Neural cell (in vitro differentiated cells): ENCODE results near the gene RPS15. TPM values are rescaled to one million over a fixed set of nuclear protein-coding genes. Genes with fewer than 3 reads are reported as not detected.

ENCODE experiments used
- H2AFZ ChIP-seq: fragments of 200-600, 300-800 bp; sonication (generic), shearing (Covaris generic); 2 replicates; pipeline ENCODE4 v1.6.0; 2014; ENCODE audit warnings: low read depth, mild to moderate bottlenecking, antibody characterized with exemption, low read length, moderate library complexity
- H3F3A ChIP-seq: fragments of 200-600 bp; shearing (Covaris generic); 2 replicates; pipeline ENCODE4 v1.6.1; 2016; ENCODE audit warnings: mild to moderate bottlenecking, moderate library complexity, mixed read lengths, antibody characterized with exemption, low read length; ENCODE audit not compliant: insufficient read depth, poor library complexity, severe bottlenecking
- H3K27ac ChIP-seq: fragments of 200-600, 300-800 bp; sonication (generic), shearing (Covaris generic); 2 replicates; pipeline ENCODE4 v1.5.1; 2014; ENCODE audit warnings: mild to moderate bottlenecking, low read length, moderate library complexity
- H3K27me3 ChIP-seq: fragments of 300-800, 200-600 bp; sonication (generic), shearing (Covaris generic); 2 replicates; pipeline ENCODE4 v1.6.0; 2014; ENCODE audit warnings: mild to moderate bottlenecking, low read depth, low read length, moderate library complexity; ENCODE audit not compliant: insufficient read depth
- H3K36me3 ChIP-seq: fragments of 300-800, 200-600 bp; sonication (generic), shearing (Covaris generic); 2 replicates; pipeline ENCODE4 v1.5.1; 2014; ENCODE audit warnings: mild to moderate bottlenecking, antibody characterized with exemption, low read length, moderate library complexity; ENCODE audit not compliant: insufficient read depth
- H3K4me2 ChIP-seq: fragments of 300-800, 200-600 bp; sonication (generic), shearing (Covaris generic); 2 replicates; pipeline ENCODE4 v1.6.0; 2014; ENCODE audit warnings: mild to moderate bottlenecking, low read length
- H3K4me3 ChIP-seq: fragments of 300-800, 200-600 bp; sonication (generic), shearing (Covaris generic); 2 replicates; pipeline ENCODE4 v1.5.1; 2014; ENCODE audit warnings: mild to moderate bottlenecking, low read length, moderate library complexity
- H3K79me2 ChIP-seq: fragments of 200-600 bp; shearing (Covaris generic); replicated peaks from 2 replicates; pipeline ENCODE4 v1.6.0; 2014; ENCODE audit warnings: mild to moderate bottlenecking, low read length, moderate library complexity; ENCODE audit not compliant: insufficient read depth
- H3K9ac ChIP-seq: fragments of 300-800, 200-600 bp; sonication (generic), shearing (Covaris generic); 2 replicates; pipeline ENCODE4 v1.6.1; 2016; ENCODE audit warnings: mild to moderate bottlenecking, low read length, mixed read lengths
- H3K9me2 ChIP-seq: fragments of 200-600 bp; shearing (Covaris generic); 2 replicates; pipeline ENCODE4 v1.6.1; 2016; ENCODE audit warnings: mild to moderate bottlenecking, low read length, mixed read lengths; ENCODE audit not compliant: insufficient read depth
- H3K9me3 ChIP-seq: fragments of 200-600, 300-800 bp; sonication (generic), shearing (Covaris generic); 2 replicates; pipeline ENCODE4 v1.6.1; 2016; ENCODE audit warnings: mild to moderate bottlenecking, mixed run types, low read length, moderate library complexity, mixed read lengths
- H4K20me1 ChIP-seq: fragments of 200-600 bp; shearing (Covaris generic); 2 replicates; pipeline ENCODE4 v1.6.1; 2016; ENCODE audit warnings: mild to moderate bottlenecking, mixed run types; ENCODE audit not compliant: insufficient read depth
- CTCF ChIP-seq: fragments of 450-650 bp; IDR thresholded peaks from 2 replicates; pipeline ENCODE4 v1.5.1; 2014; ENCODE audit warnings: antibody characterized with exemption, mild to moderate bottlenecking, moderate library complexity; ENCODE audit not compliant: poor library complexity, severe bottlenecking
- EP300 ChIP-seq: fragments of 450-650 bp; conservative IDR thresholded peaks from 2 replicates; pipeline ENCODE4 v1.6.1; 2014; ENCODE audit warnings: antibody characterized with exemption, mild to moderate bottlenecking, moderate library complexity; ENCODE audit not compliant: poor library complexity, severe bottlenecking
- EZH2 ChIP-seq: fragments of 200-600, 300-800 bp; shearing (Covaris generic), sonication (generic); IDR thresholded peaks from 2 replicates; pipeline ENCODE4 v1.6.1; 2014; ENCODE audit warnings: antibody characterized with exemption, low read length, borderline replicate concordance, mild to moderate bottlenecking; ENCODE audit not compliant: insufficient read depth, poor library complexity, severe bottlenecking
- MXI1 ChIP-seq: fragments of 450-650 bp; conservative IDR thresholded peaks from 2 replicates; pipeline ENCODE4 v1.6.1; 2014; ENCODE audit warnings: antibody characterized with exemption, mild to moderate bottlenecking; ENCODE audit not compliant: poor library complexity, severe bottlenecking
- POLR2AphosphoS5 ChIP-seq: IDR thresholded peaks from 2 replicates; pipeline ENCODE4 v1.6.1; 2012
- RAD21 ChIP-seq: fragments of 450-650 bp; conservative IDR thresholded peaks from 2 replicates; pipeline ENCODE4 v1.6.1; 2014; ENCODE audit warnings: antibody characterized with exemption, mild to moderate bottlenecking, moderate library complexity
- REST ChIP-seq: IDR thresholded peaks from 2 replicates; pipeline ENCODE4 v1.6.1; 2012; ENCODE audit warnings: borderline replicate concordance
- SMC3 ChIP-seq: fragments of 450-650 bp; conservative IDR thresholded peaks from 2 replicates; pipeline ENCODE4 v1.6.1; 2014; ENCODE audit warnings: antibody characterized with exemption, mild to moderate bottlenecking, moderate library complexity; ENCODE audit not compliant: poor library complexity
- TAF1 ChIP-seq: IDR thresholded peaks from 2 replicates; pipeline ENCODE4 v1.6.1; 2012; ENCODE audit warnings: low read depth
- polyA plus RNA-seq: library from polyadenylated mRNA; depleted of rRNA; stranded (reverse); fragments of >200 nt; gene quantifications from 2 replicates; pipeline ENCODE4 v1.2.3, GENCODE V29; 2014

The RPS15 gene
- polyA plus RNA-seq, 1 donor from 2014 or later, result 591 TPM

GRCh38 chr19:1434577-1435060 is 3.6 kb upstream of the RPS15 start:
- Histone ChIP-seq H3K9me3 (no peaks in the 10 kb centered on the region), H4K20me1 (peaks cover 2% of the 10 kb centered on the region), H2AFZ (no peak overlapping the region), H3F3A (peaks cover 4% of the 10 kb centered on the region), H3K79me2 (peaks cover 12% of the 10 kb centered on the region), H3K36me3 (no peaks in the 10 kb centered on the region), H3K27ac (no peak overlapping the region), H3K4me3 (no peak overlapping the region), H3K4me2 (no peak overlapping the region), H3K27me3 (no peaks in the 10 kb centered on the region), H3K9me2 (no peaks in the 10 kb centered on the region), H3K9ac (no peak overlapping the region)
- TF ChIP-seq EZH2 (no peak), CTCF (no peak), EP300 (no peak), RAD21 (no peak), TAF1 (no peak), MXI1 (no peak), REST (no peak), SMC3 (no peak), POLR2AphosphoS5 (no peak)

DNA sequence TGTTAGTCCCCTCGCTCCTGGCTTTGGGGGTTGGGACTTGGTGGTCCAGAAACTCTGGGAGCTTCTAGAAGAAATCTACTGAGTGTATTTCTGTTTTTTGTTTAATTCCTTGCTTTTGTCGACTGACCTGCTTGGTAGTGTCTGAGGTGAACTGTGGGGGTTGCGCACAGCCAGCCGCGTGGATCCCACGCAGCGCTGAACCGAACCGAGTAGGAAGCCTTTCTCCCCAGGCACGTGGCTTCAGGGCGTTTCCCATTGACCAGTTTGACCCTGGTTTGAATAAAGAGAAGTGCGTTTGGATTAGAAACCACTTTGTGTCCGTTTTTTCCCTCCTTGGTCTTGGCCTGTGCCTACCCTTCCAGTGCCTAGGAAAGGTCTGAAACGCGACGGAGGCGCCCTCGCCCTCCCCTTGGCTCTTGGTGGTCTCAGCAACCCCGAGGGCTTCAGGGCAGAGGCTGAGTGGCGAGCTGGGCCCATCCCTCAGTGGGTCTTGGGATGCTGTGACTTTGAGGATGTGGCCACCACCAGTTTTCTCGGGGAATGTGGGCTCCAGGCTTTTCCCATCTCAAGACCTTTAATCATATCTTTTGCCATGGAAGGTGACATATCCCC is 2.7 kb upstream of the RPS15 start:
- H2AFZ ChIP-seq, result no peak overlapping the region
- no peaks in the 10 kb centered on the region for H3K36me3 ChIP-seq
- H3K27me3 ChIP-seq, result no peaks in the 10 kb centered on the region
- no peak overlapping the region for H3K4me2 ChIP-seq
- H3K9me3 ChIP-seq, result no peaks in the 10 kb centered on the region
- TF ChIP-seq MXI1, result no peak
- no peak for TF ChIP-seq REST
- H3K9me2 ChIP-seq, result no peaks in the 10 kb centered on the region
- no peak overlapping the region for H3K9ac ChIP-seq
- peaks cover 4% of the 10 kb centered on the region for H3F3A ChIP-seq
- H3K4me3 ChIP-seq, result no peak overlapping the region
- H3K27ac ChIP-seq, result no peak overlapping the region
- H3K79me2 ChIP-seq, result peaks cover 14% of the 10 kb centered on the region
- peaks cover 4% of the 10 kb centered on the region for H4K20me1 ChIP-seq
